Right forelimb (tissue), 1 donor: Measurements from ENCODE around the gene PLA2G2C.

ENCODE experiments used
- DNase-seq: peaks from one replicate; pipeline ENCODE4 v3.0.0-alpha.2; 2018

Gene PLA2G2C

GRCh38 chr1:20183035-20183434 is 3.3 kb downstream of the PLA2G2C start:
- DNase-seq: no peak

GRCh38 chr1:20182415-20182814 is 3.9 kb downstream of the PLA2G2C start:
- no peak for DNase-seq

- no peak for DNase-seq
Measured at GRCh38 chr1:20180844-20181207, 5.5 kb downstream of the PLA2G2C start.

GRCh38 chr1:20180129-20180843 is 6.0 kb downstream of the PLA2G2C start:
- no peak for DNase-seq

- DNase-seq: no peak
Measured at GRCh38 chr1:20179371-20180128, 6.8 kb downstream of the PLA2G2C start.

GRCh38 chr1:20178634-20179370 is 7.5 kb downstream of the PLA2G2C start:
- no peak for DNase-seq

- DNase-seq: no peak
Measured at GRCh38 chr1:20174937-20175666, 11.2 kb downstream of the PLA2G2C start.

- no peak for DNase-seq
Measured at GRCh38 chr1:20172033-20172590, 14.2 kb downstream of the PLA2G2C start.

- no peak for DNase-seq
Measured at GRCh38 chr1:20169932-20170331, 16.4 kb downstream of the PLA2G2C start.

GRCh38 chr1:20168564-20169491 is 17.5 kb downstream of the PLA2G2C start:
- DNase-seq: no peak

GRCh38 chr1:20167126-20167525 is 19.2 kb downstream of the PLA2G2C start:
- no peak for DNase-seq

GRCh38 chr1:20166051-20166450 is 20.3 kb downstream of the PLA2G2C start:
- no peak for DNase-seq

GRCh38 chr1:20165522-20165951 is 20.8 kb downstream of the PLA2G2C start:
- DNase-seq: no peak

- no peak for DNase-seq
Measured at GRCh38 chr1:20164694-20165202, 21.6 kb downstream of the PLA2G2C start.

GRCh38 chr1:20160034-20160433 is 26.3 kb downstream of the PLA2G2C start:
- DNase-seq: no peak

- DNase-seq: no peak
Measured at GRCh38 chr1:20158358-20159070, 27.8 kb downstream of the PLA2G2C start.

GRCh38 chr1:20154301-20154831 is 32.0 kb downstream of the PLA2G2C start:
- DNase-seq: no peak

GRCh38 chr1:20153000-20153418 is 33.3 kb downstream of the PLA2G2C start:
- DNase-seq: no peak

GRCh38 chr1:20152599-20152930 is 33.8 kb downstream of the PLA2G2C start:
- DNase-seq: no peak

GRCh38 chr1:20151906-20152598 is 34.3 kb downstream of the PLA2G2C start:
- peak; percentile 81 for DNase-seq
